DOHH2 (cell line): ENCODE results near the gene HOXD9.

Experiments used
- H3F3A ChIP-seq: fragments of 200-600 bp; sonication (generic), shearing (Covaris generic); 2 replicates; pipeline ENCODE4 v1.6.0; 2016; ENCODE audit warnings: antibody characterized with exemption, mild to moderate bottlenecking; ENCODE audit not compliant: control insufficient read depth, insufficient read depth
- H3K27ac ChIP-seq: fragments of 200-600 bp; sonication (generic); 2 replicates; pipeline ENCODE4 v1.5.1; 2014; ENCODE audit warnings: low read depth, mild to moderate bottlenecking, low read length, moderate library complexity
- H3K27me3 ChIP-seq: fragments of 200-600 bp; sonication (generic); 2 replicates; pipeline ENCODE4 v1.6.1; 2014; ENCODE audit warnings: mild to moderate bottlenecking, low read length, mixed read lengths; ENCODE audit not compliant: control insufficient read depth
- H3K36me3 ChIP-seq: fragments of 200-600 bp; sonication (generic); 2 replicates; pipeline ENCODE4 v1.6.1; 2014; ENCODE audit warnings: mild to moderate bottlenecking, low read length, moderate library complexity, mixed read lengths; ENCODE audit not compliant: control insufficient read depth
- H3K4me1 ChIP-seq: fragments of 200-600 bp; sonication (generic); 2 replicates; pipeline ENCODE4 v1.6.1; 2014; ENCODE audit warnings: mild to moderate bottlenecking, low read length, mixed read lengths; ENCODE audit not compliant: control insufficient read depth
- H3K4me2 ChIP-seq: fragments of 200-600 bp; sonication (generic); 2 replicates; pipeline ENCODE4 v1.6.0; 2014; ENCODE audit warnings: mild to moderate bottlenecking, low read length, moderate library complexity
- H3K4me3 ChIP-seq: fragments of 200-600 bp; sonication (generic); 2 replicates; pipeline ENCODE4 v1.5.1; 2014; ENCODE audit warnings: mild to moderate bottlenecking, low read length, mixed read lengths
- H3K79me2 ChIP-seq: fragments of 200-600 bp; sonication (generic); 2 replicates; pipeline ENCODE4 v1.6.1; 2014; ENCODE audit warnings: mild to moderate bottlenecking, low read length, mixed read lengths; ENCODE audit not compliant: control insufficient read depth
- H3K9me2 ChIP-seq: fragments of 200-600 bp; sonication (generic); replicated peaks from 2 replicates; pipeline ENCODE4 v1.6.1; 2014; ENCODE audit warnings: mild to moderate bottlenecking, low read length, mixed read lengths; ENCODE audit not compliant: control insufficient read depth
- H3K9me3 ChIP-seq: fragments of 200-600 bp; sonication (generic); 2 replicates; pipeline ENCODE4 v1.6.1; 2014; ENCODE audit warnings: antibody characterized with exemption, low read length, mixed read lengths; ENCODE audit not compliant: control insufficient read depth, insufficient read depth
- H4K20me1 ChIP-seq: fragments of 200-600 bp; sonication (generic); 2 replicates; pipeline ENCODE4 v1.6.0; 2014; ENCODE audit warnings: low read depth, mild to moderate bottlenecking, antibody characterized with exemption, low read length, moderate library complexity; ENCODE audit not compliant: control insufficient read depth, insufficient read depth
- EZH2phosphoT487 ChIP-seq: fragments of 200-600 bp; sonication (generic); IDR thresholded peaks from 2 replicates; pipeline ENCODE4 v1.6.1; 2017; ENCODE audit warnings: borderline replicate concordance, mild to moderate bottlenecking, antibody characterized with exemption, low read length, moderate library complexity, mixed read lengths
- TF ChIP-seq, protein P1 (sequence below): fragments of 200-600 bp; sonication (generic); IDR thresholded peaks from one replicate; pipeline ENCODE4 v1.5.1; 2014; ENCODE audit warnings: antibody characterized with exemption, mild to moderate bottlenecking, low read depth, low read length; ENCODE audit not compliant: poor library complexity, severe bottlenecking

HOXD9 gene

DNA sequence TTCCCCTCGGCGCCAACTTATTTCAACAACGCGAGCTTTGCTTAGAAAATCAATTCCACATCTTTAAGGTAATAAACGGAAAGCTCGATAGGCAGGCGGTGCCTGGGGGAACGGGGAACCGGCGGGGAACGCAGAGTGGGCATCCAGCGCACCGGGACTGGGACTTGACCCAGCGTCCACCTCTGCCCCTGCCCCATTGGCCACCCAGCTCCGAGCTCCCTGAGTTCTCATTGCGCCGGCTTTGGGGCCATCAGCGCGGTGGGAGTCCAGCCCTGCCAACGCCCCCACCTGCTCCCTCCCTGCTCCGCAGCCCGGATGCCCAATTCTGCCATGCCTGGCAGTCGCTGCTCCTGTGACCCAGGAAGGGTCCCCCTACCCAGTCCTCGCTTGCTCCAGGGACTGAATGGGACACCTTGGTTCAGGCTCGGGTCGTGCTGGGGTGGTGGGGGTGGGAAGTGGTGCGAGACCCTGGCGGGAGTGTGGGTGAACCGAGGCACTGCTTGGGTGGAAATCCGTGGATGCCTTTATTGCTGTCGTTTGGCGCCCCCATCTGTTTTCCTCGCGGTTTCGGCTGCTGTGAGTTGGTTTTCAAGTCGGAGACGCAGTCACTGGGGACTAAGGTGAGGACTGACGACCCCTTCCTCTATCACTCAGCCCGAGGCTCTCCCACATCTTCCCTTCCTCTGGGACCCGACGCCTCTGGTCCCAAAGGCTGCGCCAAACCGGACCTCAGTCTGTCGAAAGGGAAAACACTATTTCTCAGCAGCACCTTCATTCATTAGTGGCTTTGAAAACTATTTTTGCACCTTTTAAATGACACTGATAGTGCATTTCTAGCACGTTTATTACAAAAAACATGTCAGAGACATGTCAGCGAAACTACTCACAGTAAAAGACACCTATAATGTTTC is 36.4 kb upstream of the HOXD9 start:
- Histone ChIP-seq H3F3A (no peaks in the 10 kb centered on the region), H3K9me2 (no peaks in the 10 kb centered on the region), H4K20me1 (no peaks in the 10 kb centered on the region), H3K79me2 (no peaks in the 10 kb centered on the region), H3K9me3 (peaks cover 1% of the 10 kb centered on the region; the same call in 1 of the 2 replicates), H3K27ac (no peak overlapping the region), H3K36me3 (no peaks in the 10 kb centered on the region), H3K4me3 (no peak overlapping the region), H3K27me3 (peaks cover 25% of the 10 kb centered on the region), H3K4me2 (no peak overlapping the region), H3K4me1 (no peaks in the 10 kb centered on the region)
- TF ChIP-seq, protein P1, sequence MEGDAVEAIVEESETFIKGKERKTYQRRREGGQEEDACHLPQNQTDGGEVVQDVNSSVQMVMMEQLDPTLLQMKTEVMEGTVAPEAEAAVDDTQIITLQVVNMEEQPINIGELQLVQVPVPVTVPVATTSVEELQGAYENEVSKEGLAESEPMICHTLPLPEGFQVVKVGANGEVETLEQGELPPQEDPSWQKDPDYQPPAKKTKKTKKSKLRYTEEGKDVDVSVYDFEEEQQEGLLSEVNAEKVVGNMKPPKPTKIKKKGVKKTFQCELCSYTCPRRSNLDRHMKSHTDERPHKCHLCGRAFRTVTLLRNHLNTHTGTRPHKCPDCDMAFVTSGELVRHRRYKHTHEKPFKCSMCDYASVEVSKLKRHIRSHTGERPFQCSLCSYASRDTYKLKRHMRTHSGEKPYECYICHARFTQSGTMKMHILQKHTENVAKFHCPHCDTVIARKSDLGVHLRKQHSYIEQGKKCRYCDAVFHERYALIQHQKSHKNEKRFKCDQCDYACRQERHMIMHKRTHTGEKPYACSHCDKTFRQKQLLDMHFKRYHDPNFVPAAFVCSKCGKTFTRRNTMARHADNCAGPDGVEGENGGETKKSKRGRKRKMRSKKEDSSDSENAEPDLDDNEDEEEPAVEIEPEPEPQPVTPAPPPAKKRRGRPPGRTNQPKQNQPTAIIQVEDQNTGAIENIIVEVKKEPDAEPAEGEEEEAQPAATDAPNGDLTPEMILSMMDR, result peak; percentile 44
- no peak for TF ChIP-seq EZH2phosphoT487

DNA sequence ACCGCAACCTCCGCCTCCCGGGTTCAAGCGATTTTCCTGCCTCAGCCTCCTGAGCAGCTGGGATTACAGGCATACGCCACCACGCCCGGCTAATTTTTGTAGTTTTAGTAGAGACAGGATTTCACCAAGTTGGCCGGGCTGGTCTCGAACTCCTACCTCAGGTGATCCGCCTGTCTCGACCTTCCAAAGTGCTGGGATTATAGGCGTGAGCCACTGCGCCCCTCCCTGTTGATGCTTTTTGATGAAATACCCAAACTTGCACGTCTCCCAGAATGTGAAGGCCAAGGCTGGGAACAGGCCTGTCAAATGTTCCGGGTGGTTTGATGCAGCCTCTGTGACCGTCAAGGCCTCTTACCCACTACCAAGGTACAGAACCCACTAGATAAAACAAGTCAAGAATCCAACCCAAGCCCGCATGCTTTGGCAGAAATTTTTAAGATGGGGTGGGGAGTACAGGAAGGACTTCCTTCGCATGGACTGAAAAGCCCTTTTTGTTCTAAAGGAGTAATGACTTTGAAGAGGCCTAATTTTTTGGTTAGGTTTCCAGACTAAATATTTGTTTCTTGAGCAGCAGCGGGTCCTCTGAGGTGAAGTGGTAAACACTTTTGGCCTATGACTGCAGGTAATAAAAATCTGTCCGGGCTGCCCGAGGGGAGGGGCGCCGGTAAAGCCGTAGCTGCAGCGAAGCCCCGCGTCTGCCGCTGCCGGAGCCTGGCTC is 35.0 kb upstream of the HOXD9 start:
- H3K4me3 ChIP-seq, result no peak overlapping the region

DNA sequence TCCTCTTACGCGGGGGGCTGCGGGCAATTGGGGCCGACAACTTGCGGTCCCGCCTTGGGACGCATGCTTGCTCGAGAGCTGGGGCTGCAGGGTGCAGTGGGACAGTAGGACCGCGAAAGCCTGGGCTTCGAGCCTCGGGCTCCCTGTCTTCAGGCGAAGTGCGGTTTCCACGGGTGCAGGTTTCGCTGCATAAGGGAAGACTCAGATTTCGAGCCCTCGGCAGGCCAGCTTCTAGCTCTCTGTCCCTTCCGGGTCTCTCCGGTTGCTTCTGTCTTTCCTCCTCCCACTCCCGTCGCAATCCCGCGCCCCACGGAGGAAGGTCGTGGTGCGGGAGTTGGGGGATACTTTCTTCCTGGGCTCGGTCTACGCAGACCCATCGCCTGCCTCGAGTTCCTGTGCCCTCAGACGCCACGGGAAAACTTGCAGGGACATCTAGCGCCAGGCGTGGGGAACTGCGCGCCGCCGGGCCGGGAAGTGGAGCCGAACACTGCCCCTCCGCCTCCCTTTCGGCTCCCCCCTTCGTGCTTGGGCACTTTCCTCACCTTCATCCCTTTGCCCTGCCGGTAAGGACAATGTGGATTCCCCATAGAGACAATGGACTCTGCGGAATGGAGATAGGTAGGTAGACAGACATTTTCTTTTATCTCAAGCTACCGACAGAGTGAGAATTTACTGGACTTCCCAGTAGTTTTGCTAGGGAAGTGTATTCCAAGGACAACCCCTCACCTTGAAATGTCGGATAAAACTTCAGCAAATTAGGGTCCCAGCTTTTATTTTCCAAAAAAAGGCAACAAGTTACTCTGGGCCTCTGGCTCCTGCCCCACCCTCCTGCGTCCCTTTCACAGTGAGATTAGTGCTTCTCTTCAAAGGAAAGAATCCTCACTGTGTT is 34.2 kb upstream of the HOXD9 start:
- Histone ChIP-seq H3K4me1 (no peaks in the 10 kb centered on the region), H4K20me1 (no peaks in the 10 kb centered on the region), H3K27ac (no peak overlapping the region), H3K79me2 (no peaks in the 10 kb centered on the region), H3K4me2 (0 out of 2 replicates have a peak overlapping the region, but pooled peaks have one; percentile 11), H3K4me3 (no peak overlapping the region), H3K36me3 (no peaks in the 10 kb centered on the region), H3F3A (no peaks in the 10 kb centered on the region), H3K9me2 (no peaks in the 10 kb centered on the region), H3K9me3 (no peaks in the 10 kb centered on the region), H3K27me3 (peaks cover 29% of the 10 kb centered on the region)
- no peak for TF ChIP-seq EZH2phosphoT487
- TF ChIP-seq, protein P1, result peak; percentile 61

More for the DNA sequence above, 35.0 kb upstream of the HOXD9 start:
- H3K4me1 ChIP-seq, result no peaks in the 10 kb centered on the region
- H3K36me3 ChIP-seq, result no peaks in the 10 kb centered on the region
- H4K20me1 ChIP-seq, result no peaks in the 10 kb centered on the region
- H3F3A ChIP-seq, result no peaks in the 10 kb centered on the region
- H3K9me2 ChIP-seq, result no peaks in the 10 kb centered on the region
- H3K9me3 ChIP-seq, result no peaks in the 10 kb centered on the region
- H3K27ac ChIP-seq, result no peak overlapping the region
- H3K79me2 ChIP-seq, result no peaks in the 10 kb centered on the region
- H3K27me3 ChIP-seq, result peaks cover 29% of the 10 kb centered on the region
- no peak overlapping the region for H3K4me2 ChIP-seq
- no peak for TF ChIP-seq EZH2phosphoT487
- TF ChIP-seq, protein P1, result no peak
